Prostate gland (tissue), 2 donors: ENCODE measurements around the gene OSBPL7. TPM values are rescaled to one million over a fixed set of nuclear protein-coding genes. Genes with fewer than 3 reads are reported as not detected.

Source experiments
- DNase-seq: peaks from one replicate; pipeline ENCODE4 v3.0.0-alpha.2; 2019; ENCODE audit warnings: low spot score
- H3K27ac ChIP-seq, 2 donors: fragments of 200-600 bp; sonication (generic); 2 replicates each; pipeline ENCODE4 v1.5.1; 2017 to 2019
- H3K27me3 ChIP-seq: fragments of 200-600 bp; sonication (generic); replicated peaks from 2 replicates; pipeline ENCODE4 v1.5.1; 2019; ENCODE audit not compliant: insufficient read depth
- H3K36me3 ChIP-seq, 2 donors: fragments of 200-600 bp; sonication (generic); 1 replicate in 1 of 2; 2 replicates in 1 of 2; pipeline versions ENCODE4 v1.5.1 to v1.8.1; 2017 to 2019
- H3K4me1 ChIP-seq: fragments of 200-600 bp; sonication (generic); replicated peaks from 2 replicates; pipeline ENCODE4 v1.5.1; 2019
- H3K4me3 ChIP-seq, 2 donors: fragments of 200-600 bp; sonication (generic); 2 replicates each; pipeline ENCODE4 v1.5.1; 2017 to 2019
- H3K9me3 ChIP-seq: fragments of 200-600 bp; sonication (generic); 2 replicates; pipeline ENCODE4 v1.5.1; 2017
- POLR2A ChIP-seq: fragments of 450-650 bp; IDR thresholded peaks from one replicate; pipeline ENCODE4 v1.6.1; 2016; ENCODE audit warnings: antibody characterized with exemption, mild to moderate bottlenecking
- POLR2AphosphoS5 ChIP-seq: sonication (generic); formaldehyde crosslinking; IDR thresholded peaks from one replicate; pipeline ENCODE4 v1.6.1; 2017; ENCODE audit warnings: antibody characterized with exemption
- WGBS: methylation state at CpG from one replicate; pipeline ENCODE4 v1.1.5; 2018; 5-methylcytosine and 5-hydroxymethylcytosine counted together
- intact Hi-C: fragments of 100-400 bp; cut with DNase I; formaldehyde crosslinking; loops from one replicate; pipeline ENCODE4 v1.14.2; 2022
- total RNA-seq, 2 donors: library from RNA; depleted of rRNA; stranded (reverse); fragments of >200 nt; gene quantifications; one replicate each; pipeline ENCODE4 v1.1.0, GENCODE V29; 2016
- TF ChIP-seq, protein P1 (sequence below), 4 experiments: fragments of 200-600 bp in 2 of 4; fragments of 450-650 bp in 2 of 4; sonication (generic) in 2 of 4; IDR thresholded peaks; 1 replicate in 3 of 4; 2 replicates in 1 of 4; pipeline ENCODE4 v1.5.1; 2016 to 2019; ENCODE audit warnings: antibody characterized with exemption in 4 of 4, mild to moderate bottlenecking in 2 of 4, moderate library complexity in 2 of 4

The OSBPL7 gene
- total RNA-seq, 2 donors from 2014 or later, result 15.0 to 19.2 TPM

- DNase-seq, result no peak
- intact Hi-C loops, result no loop called here
- WGBS, result 95% methylated on average over 14 of the region's 14 CpGs
These were observed 8.5 kb downstream of the OSBPL7 start for GRCh38 chr17:47813077-47813476.

DNA sequence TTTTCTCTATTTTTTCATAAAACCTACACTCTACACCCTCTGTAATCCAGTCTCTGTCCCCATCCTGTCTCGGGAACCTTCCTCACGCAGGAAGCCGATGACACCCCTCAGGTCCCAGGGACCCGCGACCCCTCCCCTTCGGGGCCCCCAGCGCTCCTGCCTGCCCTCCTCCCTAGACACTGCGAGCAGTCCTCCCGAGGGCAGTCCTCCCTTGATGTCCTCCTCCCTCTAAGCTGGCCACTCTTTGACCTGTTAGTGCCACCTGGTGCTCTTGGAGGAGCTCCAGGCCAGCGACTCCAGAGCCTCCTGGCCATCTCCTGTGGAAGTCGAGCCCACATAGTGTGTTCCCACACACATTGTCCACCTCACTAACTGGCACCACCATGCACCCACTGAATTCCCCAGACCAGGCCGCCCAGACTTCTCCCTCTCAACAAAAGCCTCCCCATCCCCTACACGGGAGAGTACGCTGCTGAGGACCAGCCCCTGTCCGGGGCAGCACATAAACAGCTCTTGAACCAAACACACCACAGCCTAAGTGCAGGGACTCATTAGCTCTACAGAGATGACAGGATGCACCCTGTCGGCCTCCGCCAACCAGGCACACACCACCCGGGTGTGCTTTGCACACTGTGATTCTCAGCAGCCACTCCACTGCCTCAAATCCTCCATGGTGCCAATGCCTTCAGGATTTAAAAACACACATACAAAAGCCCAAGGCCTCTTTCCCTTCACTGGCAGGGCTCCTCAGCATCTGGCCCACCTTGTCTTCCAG, 9.3 kb downstream of the OSBPL7 start:
- WGBS, result 83% methylated on average over 18 of the region's 18 CpGs
- no peak for DNase-seq
- H3K9me3 ChIP-seq, result no peaks in the 10 kb centered on the region
- peaks cover 5 to 9% of the 10 kb centered on the region in 2 donors for H3K36me3 ChIP-seq
- TF ChIP-seq POLR2A (no peak), POLR2AphosphoS5 (no peak)
- TF ChIP-seq, protein P1, sequence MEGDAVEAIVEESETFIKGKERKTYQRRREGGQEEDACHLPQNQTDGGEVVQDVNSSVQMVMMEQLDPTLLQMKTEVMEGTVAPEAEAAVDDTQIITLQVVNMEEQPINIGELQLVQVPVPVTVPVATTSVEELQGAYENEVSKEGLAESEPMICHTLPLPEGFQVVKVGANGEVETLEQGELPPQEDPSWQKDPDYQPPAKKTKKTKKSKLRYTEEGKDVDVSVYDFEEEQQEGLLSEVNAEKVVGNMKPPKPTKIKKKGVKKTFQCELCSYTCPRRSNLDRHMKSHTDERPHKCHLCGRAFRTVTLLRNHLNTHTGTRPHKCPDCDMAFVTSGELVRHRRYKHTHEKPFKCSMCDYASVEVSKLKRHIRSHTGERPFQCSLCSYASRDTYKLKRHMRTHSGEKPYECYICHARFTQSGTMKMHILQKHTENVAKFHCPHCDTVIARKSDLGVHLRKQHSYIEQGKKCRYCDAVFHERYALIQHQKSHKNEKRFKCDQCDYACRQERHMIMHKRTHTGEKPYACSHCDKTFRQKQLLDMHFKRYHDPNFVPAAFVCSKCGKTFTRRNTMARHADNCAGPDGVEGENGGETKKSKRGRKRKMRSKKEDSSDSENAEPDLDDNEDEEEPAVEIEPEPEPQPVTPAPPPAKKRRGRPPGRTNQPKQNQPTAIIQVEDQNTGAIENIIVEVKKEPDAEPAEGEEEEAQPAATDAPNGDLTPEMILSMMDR (IDR thresholded peaks at IDR 0.05), result no peak
- intact Hi-C loops, result no loop called here
- no peak overlapping the region for H3K27ac ChIP-seq
- H3K27me3 ChIP-seq, result no peaks in the 10 kb centered on the region
- no peaks in the 10 kb centered on the region for H3K4me1 ChIP-seq
- H3K4me3 ChIP-seq, result no peak overlapping the region

More at GRCh38 chr17:47813077-47813476, 8.5 kb downstream of the OSBPL7 start:
- Histone ChIP-seq H3K9me3 (no peaks in the 10 kb centered on the region), H3K4me3 (no peak overlapping the region), H3K4me1 (no peaks in the 10 kb centered on the region), H3K36me3 (peaks cover 5 to 9% of the 10 kb centered on the region in 2 donors), H3K27ac (no peak overlapping the region), H3K27me3 (no peaks in the 10 kb centered on the region)
- TF ChIP-seq, protein P1 (IDR thresholded peaks at IDR 0.05), result no peak
- no peak for TF ChIP-seq POLR2A
- no peak for TF ChIP-seq POLR2AphosphoS5

DNA sequence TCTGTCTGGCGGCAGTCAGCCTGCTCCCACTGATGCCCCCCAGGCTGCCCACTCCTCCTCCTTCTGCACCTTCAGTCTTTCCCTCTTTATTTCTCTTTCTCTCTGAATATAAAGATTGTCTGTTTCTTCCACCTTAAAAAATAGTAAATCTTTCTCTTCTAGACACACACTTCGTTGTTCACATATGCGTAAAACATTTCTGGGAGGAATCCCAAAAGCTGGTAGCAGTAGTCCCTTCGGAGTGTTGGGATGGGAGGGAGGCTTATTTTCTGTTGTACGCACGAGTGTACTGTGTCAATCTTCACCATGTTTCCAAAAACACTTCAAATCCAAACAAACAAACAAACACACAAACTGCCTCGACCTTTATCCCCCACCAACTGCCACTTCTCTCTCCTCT, 9.9 kb downstream of the OSBPL7 start:
- Histone ChIP-seq H3K27me3 (no peaks in the 10 kb centered on the region), H3K9me3 (no peaks in the 10 kb centered on the region), H3K36me3 (peaks cover 0 to 9% of the 10 kb centered on the region in 2 donors), H3K27ac (no peak overlapping the region), H3K4me1 (no peaks in the 10 kb centered on the region), H3K4me3 (no peak overlapping the region)
- no peak for DNase-seq
- TF ChIP-seq POLR2A (no peak), POLR2AphosphoS5 (no peak)
- TF ChIP-seq, protein P1 (IDR thresholded peaks at IDR 0.05), result no peak
- intact Hi-C loops, result no loop called here
- WGBS, result 55% methylated on average over 7 of the region's 7 CpGs

- Histone ChIP-seq H3K36me3 (peaks cover 0 to 9% of the 10 kb centered on the region in 2 donors), H3K4me1 (no peaks in the 10 kb centered on the region), H3K27me3 (no peaks in the 10 kb centered on the region), H3K9me3 (no peaks in the 10 kb centered on the region), H3K4me3 (no peak overlapping the region), H3K27ac (peak overlapping the region in 1 of 2 donors; percentile 5)
- intact Hi-C loops, result no loop called here
- no peak for TF ChIP-seq POLR2AphosphoS5
- no peak for TF ChIP-seq POLR2A
- TF ChIP-seq, protein P1 (IDR thresholded peaks at IDR 0.05), result no peak
- 76% methylated on average over 9 of the region's 9 CpGs for WGBS
- no peak for DNase-seq
These were observed 10.5 kb downstream of the OSBPL7 start for GRCh38 chr17:47810901-47811635.
